GM19324 (cell line): ENCODE results near the gene ELF5.

Source experiments
- ATAC-seq: cut with Tn5 transposase; IDR thresholded peaks from one replicate; pipeline ENCODE4 v1.9.1; 2021; ENCODE audit warnings: mild to moderate bottlenecking, moderate library complexity; ENCODE audit not compliant: unreplicated experiment, low FRiP score

The ELF5 gene

DNA sequence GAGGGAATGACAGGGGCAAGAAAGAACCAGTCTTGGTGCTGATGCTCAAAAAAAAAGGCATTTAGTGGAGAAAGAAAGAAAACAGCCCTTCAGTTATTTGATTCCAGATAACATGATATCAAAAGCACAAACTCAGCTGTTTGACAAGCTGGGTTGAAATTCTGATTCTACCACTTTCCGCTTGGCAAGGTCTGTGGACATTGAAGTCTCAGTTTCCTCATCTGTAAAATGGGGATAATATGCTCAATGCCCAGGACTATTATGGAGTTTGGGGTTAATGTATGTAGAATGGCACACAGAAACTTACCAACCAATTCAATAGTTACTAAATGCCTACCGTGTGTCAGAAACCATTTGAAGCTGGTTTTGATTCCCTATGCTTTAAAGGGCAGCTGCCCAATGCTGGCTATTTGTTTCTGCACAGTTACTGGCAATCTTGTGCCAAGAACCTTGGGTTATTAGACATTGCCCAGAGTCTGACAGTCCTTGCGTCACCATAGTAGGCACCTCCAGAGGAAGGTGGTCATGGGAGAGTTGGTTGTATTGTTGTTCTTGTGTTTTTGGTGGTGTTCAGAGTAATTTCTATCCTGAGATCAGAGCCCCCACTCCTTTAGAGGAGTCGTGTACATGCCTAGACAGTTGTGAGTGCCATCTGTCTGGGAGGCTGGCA lies 19.5 kb downstream of the ELF5 start:
- no peak for ATAC-seq

DNA sequence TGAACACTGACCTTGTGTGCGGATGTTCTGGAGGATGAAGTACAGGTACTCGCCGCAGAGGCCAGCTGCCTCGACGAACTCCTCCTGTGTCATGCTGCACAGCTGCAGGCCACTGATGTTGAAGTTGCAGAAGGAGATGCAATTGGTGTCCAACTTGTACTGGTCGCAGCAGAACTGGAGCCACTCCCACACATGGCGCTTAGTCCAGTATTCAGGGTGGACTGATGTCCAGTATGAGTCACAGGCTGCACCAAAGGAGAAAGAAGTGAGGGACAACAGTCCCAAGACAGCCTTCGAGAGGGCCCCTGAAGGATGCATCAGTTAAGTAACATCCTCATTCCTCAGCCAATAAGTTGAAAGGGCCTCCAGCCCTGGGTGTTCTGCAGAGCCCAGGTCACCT lies 20.1 kb downstream of the ELF5 start:
- no peak for ATAC-seq

DNA sequence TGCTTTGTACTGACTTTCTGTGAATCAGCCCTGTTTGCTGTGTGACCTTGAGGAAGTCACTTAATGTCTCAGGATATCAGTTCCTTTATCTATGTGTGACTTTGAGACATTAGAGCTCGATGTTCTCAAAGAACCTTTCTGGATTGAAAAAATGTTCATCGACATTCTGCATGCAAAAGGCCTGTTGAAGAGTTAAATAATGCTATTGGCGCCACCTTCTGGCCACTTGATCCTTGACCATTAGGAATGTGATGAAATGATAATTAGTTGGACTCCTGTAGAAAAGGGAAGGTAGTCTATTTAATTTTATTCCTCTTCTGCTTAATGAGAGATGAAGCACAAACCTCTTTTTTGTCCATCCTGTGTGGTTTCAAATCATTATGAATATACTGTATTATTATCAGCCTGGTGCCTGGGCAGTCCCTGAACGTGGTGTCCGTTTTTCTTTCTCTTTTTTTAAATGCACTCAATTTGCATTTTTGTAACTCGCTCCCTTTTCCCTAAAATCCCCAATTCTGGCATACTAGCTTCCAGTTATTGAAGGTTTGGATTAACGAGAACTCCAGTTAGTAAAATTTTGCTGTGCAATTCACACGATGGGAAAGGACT lies 20.7 kb downstream of the ELF5 start:
- ATAC-seq = no peak

DNA sequence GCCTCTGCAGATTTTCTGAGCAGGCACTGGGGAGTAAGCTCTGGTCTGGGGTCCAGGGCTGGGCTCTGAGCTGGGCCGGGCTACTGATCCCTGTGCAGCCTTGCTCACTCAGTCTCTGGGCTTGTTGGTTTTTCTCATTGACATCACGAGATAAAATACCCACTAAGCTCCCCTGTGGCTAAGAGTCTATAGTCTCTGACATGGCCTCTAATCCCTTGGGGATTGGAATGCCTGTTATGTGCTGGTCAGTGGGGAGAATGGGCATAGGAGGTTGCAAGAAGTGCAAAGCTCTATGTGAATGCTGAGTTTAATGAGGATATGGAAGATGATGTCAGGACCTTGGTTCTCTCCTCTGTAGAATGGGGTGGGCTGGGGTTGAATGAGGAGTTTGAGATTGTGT lies 23.3 kb downstream of the ELF5 start:
- no peak for ATAC-seq

DNA sequence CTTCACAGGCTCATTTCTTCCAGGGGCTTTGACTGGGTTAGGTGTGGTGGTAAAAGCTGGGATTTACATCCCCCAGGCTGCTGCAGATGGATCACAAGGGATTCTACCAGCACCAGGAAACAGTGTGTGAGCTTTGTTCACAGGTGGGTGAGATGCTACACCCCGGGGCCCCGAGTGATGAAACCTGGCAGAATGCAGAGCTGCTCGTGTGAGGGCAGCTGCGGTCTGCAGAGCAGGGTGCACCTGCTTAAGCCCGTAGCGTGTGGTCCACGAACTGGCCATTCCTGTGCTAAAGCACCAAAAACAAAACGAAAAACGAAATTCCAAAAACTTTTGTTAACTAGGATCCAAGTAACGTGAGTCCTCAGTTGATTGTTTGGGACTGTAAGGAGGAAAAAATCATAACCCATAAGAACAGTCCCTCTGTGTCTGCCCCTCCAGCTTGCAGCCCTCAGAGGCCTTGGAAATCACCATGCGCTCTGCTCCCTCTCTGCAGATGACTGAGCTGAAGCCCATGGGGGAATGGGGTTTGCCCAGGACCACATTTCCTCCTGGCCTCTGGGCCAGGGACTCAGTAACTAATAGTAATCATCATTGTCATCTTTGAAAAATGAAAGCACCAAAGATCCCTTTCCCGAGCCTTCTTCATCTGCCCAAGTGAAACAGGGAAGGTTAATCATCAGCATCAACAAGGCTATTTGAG lies 24.6 kb downstream of the ELF5 start:
- no peak for ATAC-seq

DNA sequence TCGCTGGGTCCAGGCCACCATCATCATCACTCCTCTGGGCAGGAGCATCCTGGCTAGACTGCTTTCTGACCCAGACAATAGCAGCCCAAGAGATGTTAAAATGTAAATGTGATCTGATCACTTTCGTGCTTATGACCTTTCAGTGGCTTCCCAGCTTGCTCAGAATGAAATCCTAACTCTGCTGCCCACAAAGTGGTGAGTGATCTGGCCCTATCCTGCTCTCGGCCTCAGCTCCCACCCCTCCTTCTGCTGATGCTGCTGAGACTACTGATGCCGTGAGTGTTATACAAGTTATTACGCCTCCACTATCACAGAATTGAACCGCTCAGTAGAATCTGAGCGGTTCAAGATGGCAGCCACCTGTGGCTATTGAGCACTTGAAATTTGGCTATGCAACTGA lies 26.2 kb downstream of the ELF5 start:
- ATAC-seq = no peak

DNA sequence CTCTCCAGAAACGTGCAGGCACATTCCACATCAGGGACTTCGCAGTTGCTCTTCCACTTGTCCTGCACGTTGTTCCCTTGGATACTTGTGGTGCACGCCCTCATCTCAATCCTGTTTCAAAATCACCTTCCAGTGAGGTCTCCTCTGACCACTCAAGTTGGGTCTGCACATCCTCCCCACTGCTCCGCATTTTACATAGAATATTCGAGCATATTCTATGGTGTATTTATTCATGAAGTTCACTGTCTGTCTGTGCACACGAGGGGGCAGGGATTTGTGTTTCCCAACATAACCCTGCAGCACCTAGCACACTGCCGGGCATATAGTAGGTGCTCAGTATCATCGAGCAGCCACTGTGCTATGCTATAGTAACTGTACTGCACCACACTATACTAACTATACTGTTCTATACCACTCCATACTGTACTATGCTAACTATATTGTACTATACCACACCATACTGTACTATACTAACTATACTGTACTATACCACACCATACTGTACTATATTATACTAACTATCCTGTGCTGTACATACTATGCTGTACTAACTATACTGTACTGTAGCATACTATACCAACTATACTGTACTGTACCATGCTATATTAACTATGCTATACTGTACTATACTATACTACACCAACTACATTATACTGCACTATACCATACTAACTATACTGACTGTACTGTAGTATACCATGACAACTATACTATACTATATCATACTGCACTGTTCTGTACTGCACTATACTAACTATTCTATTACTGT lies 30.3 kb downstream of the ELF5 start:
- ATAC-seq = no peak

DNA sequence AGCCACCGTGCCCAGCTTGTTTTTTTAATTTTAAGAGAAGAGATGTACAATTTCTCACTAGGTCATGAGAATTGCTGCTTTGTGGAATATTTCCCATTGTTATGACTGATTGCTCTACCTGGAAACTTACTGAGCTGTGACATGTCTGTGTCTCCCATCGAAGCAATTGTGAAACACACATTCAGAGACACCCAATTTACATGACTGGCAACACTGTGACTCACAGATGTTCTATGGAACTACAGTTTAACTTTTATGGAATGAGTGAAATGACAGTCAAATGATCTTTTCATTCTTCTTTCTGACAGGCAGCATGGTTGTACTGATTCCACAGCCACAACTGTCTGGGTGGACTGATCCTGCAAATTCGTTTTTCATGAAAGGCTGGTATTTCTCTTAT lies 32.3 kb downstream of the ELF5 start:
- no peak for ATAC-seq

DNA sequence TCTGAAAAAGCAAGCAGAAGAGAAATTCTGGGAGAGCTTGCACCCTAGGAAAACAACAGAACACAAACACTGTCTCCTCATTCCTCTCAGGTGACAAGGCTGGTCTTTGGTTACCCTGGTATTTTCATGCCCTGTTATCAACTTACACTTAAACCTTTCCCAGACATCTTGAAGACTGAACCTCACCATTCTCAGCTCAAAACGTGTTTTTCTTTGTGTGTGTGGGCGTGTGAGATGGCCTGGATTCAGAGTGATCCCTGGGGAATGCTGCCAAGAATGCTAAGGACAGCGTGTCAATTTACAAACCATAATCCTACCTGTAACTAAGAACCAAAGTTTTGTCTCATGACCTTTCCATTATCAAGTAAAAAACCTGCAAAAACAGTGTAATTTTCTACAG lies 33.3 kb downstream of the ELF5 start:
- ATAC-seq = no peak

DNA sequence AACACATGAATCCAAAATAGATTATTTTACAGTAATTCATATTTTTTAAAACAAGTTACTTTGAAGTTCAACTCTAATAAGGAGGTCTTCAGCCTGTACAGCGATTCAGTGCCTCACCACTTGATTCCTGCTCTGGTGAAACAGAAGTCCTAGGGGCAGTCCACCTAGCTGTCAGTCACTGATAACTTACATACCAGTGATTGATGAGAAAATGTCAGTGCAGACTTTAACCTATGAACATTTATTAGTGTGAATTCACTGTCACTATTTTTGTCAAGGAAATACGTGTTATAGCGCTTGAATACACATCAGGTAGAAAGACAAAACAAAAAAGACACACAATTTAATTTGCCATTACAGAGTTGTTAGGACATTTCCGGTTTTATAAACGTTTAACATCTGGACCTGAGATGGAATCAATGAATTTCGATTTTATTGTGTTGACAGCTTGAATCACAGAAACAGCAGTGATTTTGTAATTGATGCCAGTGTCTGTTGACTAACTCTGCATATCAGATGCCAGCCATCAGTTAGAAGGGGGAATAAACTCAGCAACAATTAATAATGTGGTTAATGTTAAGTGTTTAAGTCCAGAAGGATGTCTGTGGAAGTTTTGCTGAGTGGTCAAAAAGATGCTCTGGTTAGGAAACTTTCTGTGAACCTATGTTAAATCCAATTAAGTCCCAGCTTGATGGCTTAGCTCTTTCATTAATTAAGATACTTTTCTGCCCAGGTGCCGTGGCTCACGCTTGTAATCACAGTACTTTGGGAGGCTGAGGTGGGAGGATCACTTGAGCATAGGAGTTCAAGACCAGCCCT lies 34.5 kb downstream of the ELF5 start:
- ATAC-seq = no peak

DNA sequence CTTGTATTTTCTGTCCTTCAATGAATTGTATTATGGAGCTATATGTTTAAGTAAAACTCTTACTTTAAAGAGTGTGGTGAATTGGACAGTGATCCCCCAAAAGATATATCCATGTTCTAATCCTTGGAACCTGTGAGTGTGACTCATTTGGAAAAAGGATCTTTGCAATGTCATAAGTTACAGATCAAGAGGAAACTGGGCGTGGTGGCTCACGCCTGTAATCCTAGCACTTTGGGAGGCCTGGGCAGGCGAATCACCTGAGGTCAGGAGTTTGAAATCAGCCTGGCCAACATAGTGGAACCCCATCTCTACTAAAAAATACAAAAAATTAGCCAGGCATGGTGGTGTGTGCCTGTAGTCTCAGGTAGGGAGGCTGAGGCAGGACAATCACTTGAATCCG lies 36.7 kb downstream of the ELF5 start:
- no peak for ATAC-seq

DNA sequence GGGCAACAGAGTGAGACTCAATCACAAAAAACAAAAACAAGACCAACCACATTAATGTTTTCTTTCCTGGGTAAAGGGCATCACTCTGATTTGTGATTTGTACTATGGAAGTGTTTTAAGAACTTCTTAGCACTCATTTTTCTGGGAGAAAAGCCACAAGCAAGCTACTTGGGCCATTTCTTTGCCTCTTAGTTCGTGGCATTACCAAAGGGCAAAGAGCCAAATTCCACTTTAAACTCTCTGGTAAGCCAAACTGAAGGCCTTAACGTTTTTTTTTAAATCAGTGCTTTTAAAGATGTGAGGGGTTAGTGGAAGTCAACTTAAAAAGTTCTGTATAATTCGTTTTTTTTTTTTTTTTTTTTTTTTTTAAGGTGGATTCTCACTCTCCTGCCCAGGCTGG lies 37.9 kb downstream of the ELF5 start:
- ATAC-seq = no peak

DNA sequence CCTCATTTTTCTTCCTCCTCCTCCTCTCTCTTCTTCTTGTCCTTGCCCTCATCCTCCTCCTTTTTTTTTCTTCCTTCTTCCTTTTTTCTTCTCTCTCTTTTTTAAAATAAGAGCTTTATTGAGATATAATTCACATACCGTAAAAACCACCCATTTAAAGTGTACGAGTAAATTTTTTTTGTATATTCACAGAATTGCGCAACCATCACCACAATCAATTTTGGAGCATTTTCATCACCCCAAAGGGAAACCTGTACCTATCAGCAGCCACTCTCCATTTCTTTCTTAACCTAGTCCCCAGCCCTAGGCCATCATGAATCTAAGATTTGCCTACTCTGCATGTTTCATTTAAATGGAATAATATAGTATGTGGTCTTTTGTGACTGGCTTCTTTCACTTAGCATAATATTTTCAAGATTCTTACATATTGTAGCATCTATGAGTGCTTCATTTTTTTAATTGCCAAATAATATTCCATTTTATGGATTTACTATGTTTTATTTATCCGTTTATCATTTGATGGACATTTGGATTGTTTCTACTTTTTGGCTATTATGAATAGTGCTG lies 39.9 kb downstream of the ELF5 start:
- ATAC-seq = no peak

DNA sequence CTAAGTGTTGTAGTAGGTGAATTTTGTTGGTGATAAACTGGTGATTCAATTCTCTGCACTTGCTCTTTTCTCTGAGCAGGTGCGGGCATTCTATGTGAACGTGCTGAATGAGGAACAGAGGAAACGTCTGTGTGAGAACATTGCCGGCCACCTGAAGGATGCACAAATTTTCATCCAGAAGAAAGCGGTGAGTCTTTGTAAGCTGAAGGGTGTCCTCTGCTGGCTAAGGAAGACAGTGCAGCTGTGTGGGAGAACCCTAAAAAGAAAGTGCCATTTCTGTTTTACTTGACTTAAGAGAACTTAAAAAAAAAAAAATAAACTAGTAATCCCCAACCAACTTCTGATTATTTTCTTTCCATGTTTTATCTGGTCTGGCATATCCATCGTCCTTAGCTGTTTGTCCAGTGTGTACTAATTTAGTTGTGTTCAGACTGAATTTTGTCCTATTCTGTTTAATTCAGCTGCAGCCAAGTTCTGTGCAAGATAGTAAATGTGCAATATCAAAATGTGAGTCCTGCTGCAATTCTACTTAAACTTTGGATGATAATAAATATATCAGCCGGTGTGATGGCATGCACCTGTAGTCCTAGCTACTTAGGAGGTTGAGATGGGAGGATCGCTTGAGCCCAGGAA lies 45.3 kb downstream of the ELF5 start:
- ATAC-seq = no peak

DNA sequence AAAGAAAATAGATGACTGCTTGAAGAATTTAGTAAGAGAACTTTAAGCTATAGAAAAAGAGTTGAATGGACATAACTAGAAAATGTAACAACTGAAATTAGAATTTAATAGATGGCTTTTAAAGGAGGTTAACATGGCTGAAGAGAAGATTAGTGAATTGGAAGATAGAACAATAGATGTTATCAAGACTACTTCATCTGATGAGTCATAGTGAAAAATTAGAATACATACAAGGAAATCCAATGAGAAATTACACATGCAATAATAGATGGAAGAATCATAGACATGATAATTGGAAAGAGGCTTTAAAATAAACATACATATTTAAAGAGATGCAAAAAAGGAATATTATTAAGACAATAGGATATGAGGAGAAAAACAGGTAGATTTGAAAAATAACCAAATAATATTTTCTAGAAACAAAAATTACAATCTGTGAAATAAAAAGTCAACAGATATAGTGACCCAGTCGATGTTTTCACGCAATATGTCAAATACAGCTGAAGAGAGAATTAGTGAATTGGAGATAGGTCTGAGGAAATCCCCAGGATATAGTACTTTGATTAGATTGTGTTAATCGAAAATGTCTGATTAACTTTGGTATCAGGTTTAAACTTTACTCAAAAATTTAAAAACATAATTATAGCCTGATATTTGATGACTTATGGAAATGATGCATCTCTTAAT lies 46.6 kb downstream of the ELF5 start:
- no peak for ATAC-seq

DNA sequence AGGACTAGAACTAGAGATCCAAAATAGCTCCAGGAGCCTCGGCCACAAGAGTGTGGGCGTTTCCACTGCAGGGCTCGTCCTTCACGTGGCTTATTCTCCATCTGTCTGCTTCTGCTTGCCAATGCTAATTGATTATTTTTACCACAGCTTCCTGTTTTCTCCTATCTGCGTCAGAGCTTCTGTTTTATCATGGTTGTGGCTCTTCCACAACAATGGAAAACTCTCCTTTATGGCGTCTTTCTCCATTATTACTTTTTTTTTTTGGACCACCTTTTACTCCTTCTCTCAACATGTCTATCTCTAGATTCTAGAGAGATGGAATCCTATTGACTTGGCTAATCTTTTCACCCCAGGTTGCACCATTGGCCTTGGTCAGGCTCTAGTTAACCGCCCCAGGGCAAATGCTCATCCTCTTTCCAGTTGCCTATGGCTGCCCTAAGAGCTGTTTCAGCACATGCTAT lies 49.0 kb downstream of the ELF5 start:
- ATAC-seq = no peak

DNA sequence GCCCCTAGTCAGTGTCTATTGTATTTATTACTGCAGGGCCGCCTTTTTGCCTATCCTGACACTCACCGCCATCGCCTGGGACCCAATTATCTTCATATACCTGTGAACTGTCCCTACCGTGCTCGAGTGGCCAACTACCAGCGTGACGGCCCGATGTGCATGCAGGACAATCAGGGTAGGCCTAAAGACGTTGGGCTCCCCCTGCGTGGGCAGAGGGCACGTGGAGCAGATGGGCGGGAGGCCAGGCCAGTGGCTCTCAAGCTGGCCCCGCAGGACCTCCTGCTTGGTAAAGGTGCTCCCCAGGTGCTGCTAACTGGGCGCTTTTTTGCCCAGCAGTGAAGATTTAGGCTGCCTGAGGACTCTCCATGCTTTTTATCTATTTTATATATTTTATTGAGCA lies 52.4 kb downstream of the ELF5 start:
- no peak for ATAC-seq

DNA sequence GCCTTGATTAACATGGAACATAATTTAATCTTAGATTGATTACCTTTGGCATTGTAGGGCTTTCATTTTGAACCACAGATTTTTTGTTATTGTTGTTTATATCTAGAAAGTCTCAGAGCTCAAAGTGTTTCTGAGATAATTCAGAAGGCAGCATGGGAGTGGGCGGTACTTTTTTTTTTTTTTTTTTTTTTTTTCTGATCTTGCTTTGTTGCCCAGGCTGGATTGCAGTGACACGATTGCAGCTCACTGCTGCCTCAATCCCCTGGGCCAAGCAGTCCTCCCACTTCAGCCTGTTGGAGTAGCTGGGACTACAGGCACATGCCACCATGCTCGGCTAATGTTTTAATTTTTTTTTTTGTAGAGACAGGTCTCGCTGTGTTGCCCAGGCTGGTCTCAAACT lies 53.3 kb downstream of the ELF5 start:
- ATAC-seq = no peak

DNA sequence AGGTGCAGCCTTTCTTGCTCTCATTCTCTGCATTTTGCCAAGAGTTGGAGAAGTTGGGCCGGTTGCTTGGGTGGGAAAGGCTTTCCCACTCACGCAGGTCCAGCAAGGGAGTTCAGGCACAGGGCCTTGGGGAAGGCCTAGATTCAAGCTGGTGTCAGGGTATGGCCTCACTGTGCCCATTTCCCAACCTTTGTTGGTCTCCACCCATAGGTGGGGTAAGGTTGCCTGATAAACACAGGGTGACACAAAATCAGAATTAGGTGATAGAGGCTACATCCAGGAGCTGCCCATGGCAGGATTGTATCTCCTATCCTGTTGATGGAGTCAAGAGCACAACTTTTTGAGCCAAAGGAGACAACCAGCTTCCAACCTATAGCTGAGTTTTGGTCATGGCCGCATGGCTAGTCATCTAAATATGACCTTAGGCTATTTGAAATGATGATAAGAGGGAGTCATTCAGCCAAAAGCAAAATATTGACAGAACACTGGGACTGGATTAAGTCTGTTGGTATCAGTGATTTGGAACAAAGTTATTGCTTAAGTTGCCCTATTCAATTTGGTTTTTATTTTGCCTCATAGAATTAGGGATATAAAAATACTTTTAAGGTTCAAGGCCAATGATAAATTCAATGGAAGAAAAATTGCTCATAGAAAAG lies 54.0 kb downstream of the ELF5 start:
- ATAC-seq = no peak
